Measurements from ENCODE around the gene CCDC97. TPM values are rescaled to one million over a fixed set of nuclear protein-coding genes. Genes with fewer than 3 reads are reported as not detected.
A peak's percentile ranks its signal among the peaks of the same experiment; 100 is the strongest.

CCDC97 gene
- total RNA-seq, 4 donors from 2014 or later, result 8.6 to 15.3 (median 15.1) TPM

DNA sequence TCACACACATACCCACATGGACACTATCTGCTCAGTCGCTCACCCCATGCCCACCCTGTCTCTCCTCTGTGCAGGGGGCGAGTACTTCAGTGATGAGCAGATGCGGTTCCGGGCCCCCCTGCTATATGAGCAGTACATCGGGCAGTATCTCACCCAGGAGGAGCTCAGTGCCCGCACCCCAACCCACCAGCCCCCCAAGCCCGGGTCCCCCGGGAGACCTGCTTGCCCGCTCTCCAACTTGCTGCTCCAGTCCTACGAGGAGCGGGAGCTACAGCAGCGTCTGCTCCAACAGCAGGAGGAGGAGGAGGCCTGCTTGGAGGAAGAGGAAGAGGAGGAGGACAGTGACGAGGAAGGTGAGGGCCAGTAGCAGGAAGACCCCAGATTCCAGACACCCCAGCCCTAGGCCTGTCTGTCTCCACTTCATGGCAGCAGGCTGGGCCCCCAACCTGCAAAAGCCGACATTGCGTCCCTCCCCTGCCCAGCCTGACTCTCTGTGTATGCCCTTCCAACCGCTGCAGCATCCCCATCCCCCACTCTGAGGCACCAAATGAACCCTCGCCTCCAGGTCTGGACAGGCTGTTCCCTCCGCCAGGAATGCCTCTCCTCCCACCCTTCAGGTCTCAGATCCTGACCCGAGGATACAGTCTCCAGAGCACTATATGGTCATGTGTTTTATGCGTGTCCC, 9.7 kb downstream of the CCDC97 start:
- no peak for DNase-seq
- Histone ChIP-seq H3K4me3 (no peak overlapping the region), H3K27me3 (no peaks in the 10 kb centered on the region), H3K9me3 (no peaks in the 10 kb centered on the region), H3K36me3 (peaks cover 3 to 62% of the 10 kb centered on the region in 2 donors), H3K27ac (no peak overlapping the region), H3K4me1 (peaks cover 16 to 18% of the 10 kb centered on the region in 2 donors)
- intact Hi-C loops (cut with DNase I; ENCODE audit: low total_unique reads) (no loop called here), in situ Hi-C loops (cut with MboI; ENCODE audit: low sequenced_read_pairs in 4 of 4) (no loop called here)
- TF ChIP-seq CTCF (IDR thresholded peaks at IDR 0.05 in 4 of 5, conservative IDR thresholded peaks at IDR 0.05 in 1 of 5) (no peak), POLR2A (IDR thresholded peaks at IDR 0.05) (no peak)
- no peak for ATAC-seq

GRCh38 chr19:41320185-41320518, 10.2 kb downstream of the CCDC97 start:
- ATAC-seq, result no peak
- Histone ChIP-seq H3K27me3 (no peaks in the 10 kb centered on the region), H3K9me3 (no peaks in the 10 kb centered on the region), H3K27ac (no peak overlapping the region), H3K36me3 (peaks cover 3 to 62% of the 10 kb centered on the region in 2 donors), H3K4me1 (peaks cover 20 to 23% of the 10 kb centered on the region in 2 donors), H3K4me3 (no peak overlapping the region)
- TF ChIP-seq POLR2A (IDR thresholded peaks at IDR 0.05) (no peak), CTCF (IDR thresholded peaks at IDR 0.05 in 4 of 5, conservative IDR thresholded peaks at IDR 0.05 in 1 of 5) (no peak)
- DNase-seq, result no peak
- in situ Hi-C loops (cut with MboI; ENCODE audit: low sequenced_read_pairs in 4 of 4), result no loop called here
- intact Hi-C loops (cut with DNase I; ENCODE audit: low total_unique reads), result no loop called here

DNA sequence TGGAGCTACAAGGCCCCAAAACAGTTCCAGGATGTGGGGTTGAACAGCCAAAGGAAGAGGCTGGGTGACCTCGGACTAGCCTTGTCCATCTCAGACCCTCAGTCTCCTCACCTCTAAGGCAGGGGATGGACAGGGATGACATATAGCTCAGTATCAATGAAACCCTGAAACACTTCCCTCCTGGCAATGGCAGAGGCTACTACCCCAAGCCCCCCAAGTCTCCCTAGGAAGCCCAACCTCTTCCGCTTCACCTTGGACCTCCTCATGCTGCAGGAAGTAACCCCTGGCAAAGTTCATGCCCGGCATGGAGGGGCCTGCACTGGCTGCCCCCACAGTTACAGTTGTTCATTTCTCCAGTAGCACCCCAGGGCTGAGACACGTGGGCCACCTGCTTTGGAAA, 10.6 kb downstream of the CCDC97 start:
- no peak overlapping the region for H3K27ac ChIP-seq
- H3K27me3 ChIP-seq, result no peaks in the 10 kb centered on the region
- TF ChIP-seq CTCF (IDR thresholded peaks at IDR 0.05 in 4 of 5, conservative IDR thresholded peaks at IDR 0.05 in 1 of 5) (no peak), POLR2A (IDR thresholded peaks at IDR 0.05) (no peak)
- H3K4me1 ChIP-seq, result peaks cover 24 to 27% of the 10 kb centered on the region in 2 donors
- no peak overlapping the region for H3K4me3 ChIP-seq
- in situ Hi-C loops (cut with MboI; ENCODE audit: low sequenced_read_pairs in 4 of 4), result no loop called here
- H3K36me3 ChIP-seq, result peaks cover 3 to 59% of the 10 kb centered on the region in 2 donors
- intact Hi-C loops (cut with DNase I; ENCODE audit: low total_unique reads), result no loop called here
- no peak for DNase-seq
- H3K9me3 ChIP-seq, result no peaks in the 10 kb centered on the region
- ATAC-seq, result no peak

DNA sequence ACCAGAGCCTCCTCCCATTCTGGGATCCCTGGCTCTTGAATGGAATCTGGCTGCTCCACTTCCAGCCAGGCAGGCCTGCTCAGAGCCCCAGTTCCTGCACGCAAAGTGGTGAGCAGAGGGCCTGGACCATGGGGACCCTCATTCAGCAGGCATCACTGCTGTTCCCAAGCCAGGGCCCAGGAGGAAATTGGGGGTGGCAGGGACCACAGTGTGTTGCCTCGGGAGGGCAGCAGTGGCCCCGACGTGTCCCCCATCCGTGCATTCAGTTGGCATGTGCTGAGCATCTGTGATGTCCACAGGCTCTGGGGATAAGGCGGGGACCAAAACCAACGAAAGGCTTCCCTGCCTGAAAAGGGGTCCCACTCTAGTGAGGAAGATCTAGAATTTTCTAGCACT, 11.2 kb downstream of the CCDC97 start:
- Histone ChIP-seq H3K27me3 (no peaks in the 10 kb centered on the region), H3K4me3 (no peak overlapping the region), H3K36me3 (peaks cover 3 to 52% of the 10 kb centered on the region in 2 donors), H3K9me3 (no peaks in the 10 kb centered on the region), H3K4me1 (peaks cover 30 to 33% of the 10 kb centered on the region in 2 donors), H3K27ac (peak overlapping the region in 3 of 4 donors; percentile 61 to 77 (median 72))
- TF ChIP-seq POLR2A (IDR thresholded peaks at IDR 0.05), result no peak
- no peak for TF ChIP-seq CTCF (IDR thresholded peaks at IDR 0.05 in 4 of 5, conservative IDR thresholded peaks at IDR 0.05 in 1 of 5)
- ATAC-seq, result no peak
- in situ Hi-C loops (cut with MboI; ENCODE audit: low sequenced_read_pairs in 4 of 4) (no loop called here), intact Hi-C loops (cut with DNase I; ENCODE audit: low total_unique reads) (no loop called here)
- DNase-seq, result no peak

Data from gastrocnemius medialis (tissue), 4 donors.